ENCODE measurements around the gene PXMP2. TPM values are rescaled to one million over a fixed set of nuclear protein-coding genes. Genes with fewer than 3 reads are reported as not detected.

PXMP2 gene
- total RNA-seq, 1 donor from 2014 or later = 34.8 TPM

- DNase-seq (ENCODE audit: low read depth) = no peak
- no peaks in the 10 kb centered on the region for H3K27me3 ChIP-seq (ENCODE audit: control insufficient read depth, insufficient read depth, low read length)
- peaks cover 14% of the 10 kb centered on the region for H3K36me3 ChIP-seq (ENCODE audit: control insufficient read depth, insufficient read depth, low read length)
- TF ChIP-seq CTCF (IDR thresholded peaks at IDR 0.05; ENCODE audit: insufficient read depth, low read length, poor library complexity, severe bottlenecking) = no peak
- H3K4me3 ChIP-seq (ENCODE audit: low read depth, low read length) = no peak overlapping the region
These were observed 52.4 kb downstream of the PXMP2 start for GRCh38 chr12:132739600-132740312.

- no peak for DNase-seq (ENCODE audit: low read depth)
- Histone ChIP-seq H3K36me3 (ENCODE audit: control insufficient read depth, insufficient read depth, low read length) (peaks cover 12% of the 10 kb centered on the region), H3K4me3 (ENCODE audit: low read depth, low read length) (no peak overlapping the region), H3K27me3 (ENCODE audit: control insufficient read depth, insufficient read depth, low read length) (no peaks in the 10 kb centered on the region)
- no peak for TF ChIP-seq CTCF (IDR thresholded peaks at IDR 0.05; ENCODE audit: insufficient read depth, low read length, poor library complexity, severe bottlenecking)
These were observed 52.9 kb downstream of the PXMP2 start for GRCh38 chr12:132740313-132740646.

GRCh38 chr12:132740652-132741051 lies 53.3 kb downstream of the PXMP2 start:
- DNase-seq (ENCODE audit: low read depth) = no peak
- Histone ChIP-seq H3K36me3 (ENCODE audit: control insufficient read depth, insufficient read depth, low read length) (peaks cover 10% of the 10 kb centered on the region), H3K4me3 (ENCODE audit: low read depth, low read length) (no peak overlapping the region), H3K27me3 (ENCODE audit: control insufficient read depth, insufficient read depth, low read length) (no peaks in the 10 kb centered on the region)
- no peak for TF ChIP-seq CTCF (IDR thresholded peaks at IDR 0.05; ENCODE audit: insufficient read depth, low read length, poor library complexity, severe bottlenecking)

- Histone ChIP-seq H3K36me3 (ENCODE audit: control insufficient read depth, insufficient read depth, low read length) (peaks cover 7% of the 10 kb centered on the region), H3K27me3 (ENCODE audit: control insufficient read depth, insufficient read depth, low read length) (no peaks in the 10 kb centered on the region), H3K4me3 (ENCODE audit: low read depth, low read length) (no peak overlapping the region)
- no peak for DNase-seq (ENCODE audit: low read depth)
- no peak for TF ChIP-seq CTCF (IDR thresholded peaks at IDR 0.05; ENCODE audit: insufficient read depth, low read length, poor library complexity, severe bottlenecking)
These were observed 54.2 kb downstream of the PXMP2 start for GRCh38 chr12:132741620-132742019.

GRCh38 chr12:132743831-132744230 lies 56.4 kb downstream of the PXMP2 start:
- Histone ChIP-seq H3K36me3 (ENCODE audit: control insufficient read depth, insufficient read depth, low read length) (peaks cover 8% of the 10 kb centered on the region), H3K27me3 (ENCODE audit: control insufficient read depth, insufficient read depth, low read length) (no peaks in the 10 kb centered on the region), H3K4me3 (ENCODE audit: low read depth, low read length) (no peak overlapping the region)
- DNase-seq (ENCODE audit: low read depth) = no peak
- no peak for TF ChIP-seq CTCF (IDR thresholded peaks at IDR 0.05; ENCODE audit: insufficient read depth, low read length, poor library complexity, severe bottlenecking)

- peaks cover 6% of the 10 kb centered on the region for H3K36me3 ChIP-seq (ENCODE audit: control insufficient read depth, insufficient read depth, low read length)
- no peak overlapping the region for H3K4me3 ChIP-seq (ENCODE audit: low read depth, low read length)
- no peak for DNase-seq (ENCODE audit: low read depth)
- no peaks in the 10 kb centered on the region for H3K27me3 ChIP-seq (ENCODE audit: control insufficient read depth, insufficient read depth, low read length)
- TF ChIP-seq CTCF (IDR thresholded peaks at IDR 0.05; ENCODE audit: insufficient read depth, low read length, poor library complexity, severe bottlenecking) = no peak
These were observed 59.2 kb downstream of the PXMP2 start for GRCh38 chr12:132746613-132747012.
